ENCODE measurements around the gene FTO.
"Not testable (repeated sequence)": the region's sequence is repeated elsewhere in the genome, so short reads cannot be mapped to it uniquely, and the experiment has no call there.

FTO gene

GRCh38 chr16:53703590-53704444, at the start of gene FTO, which contains the start of gene RPGRIP1L:
FTO (plus strand) TSS chr16:53704156.
RPGRIP1L (minus strand) TSS chr16:53703859; CDS start chr16:53700723, 3,136 bp downstream.
- peak; percentile 86 to 100 (median 99) for DNase-seq

- DNase-seq = no peak
These were observed 49.0 kb upstream of the FTO start for GRCh38 chr16:53654946-53655345.

- no peak for DNase-seq
These were observed 41.9 kb upstream of the FTO start for GRCh38 chr16:53662072-53662471.

- DNase-seq = no peak
These were observed 39.1 kb upstream of the FTO start for GRCh38 chr16:53664724-53665345.

- no peak for DNase-seq
These were observed 37.1 kb upstream of the FTO start for GRCh38 chr16:53666786-53667415.

- no peak for DNase-seq
These were observed 35.1 kb upstream of the FTO start for GRCh38 chr16:53668869-53669268.

GRCh38 chr16:53672461-53672860, 31.5 kb upstream of the FTO start:
- no peak for DNase-seq

GRCh38 chr16:53673189-53673588, 30.8 kb upstream of the FTO start:
- DNase-seq = no peak

- no peak for DNase-seq
These were observed 25.8 kb upstream of the FTO start for GRCh38 chr16:53678155-53678554.

GRCh38 chr16:53678756-53679343, 25.1 kb upstream of the FTO start:
- no peak for DNase-seq

GRCh38 chr16:53680756-53681155, 23.2 kb upstream of the FTO start:
- DNase-seq = no peak

GRCh38 chr16:53681354-53681753, 22.6 kb upstream of the FTO start:
- no peak for DNase-seq

- DNase-seq = not testable (repeated sequence)
These were observed 18.6 kb upstream of the FTO start for GRCh38 chr16:53685334-53685733.

GRCh38 chr16:53686710-53687109, 17.2 kb upstream of the FTO start:
- DNase-seq = no peak

GRCh38 chr16:53689636-53690035, 14.3 kb upstream of the FTO start:
- no peak for DNase-seq

- no peak for DNase-seq
These were observed 13.2 kb upstream of the FTO start for GRCh38 chr16:53690771-53691170.

GRCh38 chr16:53692146-53692545, 11.8 kb upstream of the FTO start:
- DNase-seq = no peak

- no peak for DNase-seq
These were observed 10.6 kb upstream of the FTO start for GRCh38 chr16:53693320-53693719.

- no peak for DNase-seq
These were observed 8.9 kb upstream of the FTO start for GRCh38 chr16:53695070-53695469.

GRCh38 chr16:53698271-53698670, 5.7 kb upstream of the FTO start:
- not testable (repeated sequence) for DNase-seq

- no peak for DNase-seq
These were observed 473 bp downstream of the FTO start for GRCh38 chr16:53704445-53704813.

- DNase-seq = no peak
These were observed 3.7 kb downstream of the FTO start for GRCh38 chr16:53707671-53708070.
